ENCODE results near the gene PRSS12. TPM values are rescaled to one million over a fixed set of nuclear protein-coding genes. Genes with fewer than 3 reads are reported as not detected.

The PRSS12 gene
- total RNA-seq, 1 experiment from 2014 or later = 11.3 TPM

DNA sequence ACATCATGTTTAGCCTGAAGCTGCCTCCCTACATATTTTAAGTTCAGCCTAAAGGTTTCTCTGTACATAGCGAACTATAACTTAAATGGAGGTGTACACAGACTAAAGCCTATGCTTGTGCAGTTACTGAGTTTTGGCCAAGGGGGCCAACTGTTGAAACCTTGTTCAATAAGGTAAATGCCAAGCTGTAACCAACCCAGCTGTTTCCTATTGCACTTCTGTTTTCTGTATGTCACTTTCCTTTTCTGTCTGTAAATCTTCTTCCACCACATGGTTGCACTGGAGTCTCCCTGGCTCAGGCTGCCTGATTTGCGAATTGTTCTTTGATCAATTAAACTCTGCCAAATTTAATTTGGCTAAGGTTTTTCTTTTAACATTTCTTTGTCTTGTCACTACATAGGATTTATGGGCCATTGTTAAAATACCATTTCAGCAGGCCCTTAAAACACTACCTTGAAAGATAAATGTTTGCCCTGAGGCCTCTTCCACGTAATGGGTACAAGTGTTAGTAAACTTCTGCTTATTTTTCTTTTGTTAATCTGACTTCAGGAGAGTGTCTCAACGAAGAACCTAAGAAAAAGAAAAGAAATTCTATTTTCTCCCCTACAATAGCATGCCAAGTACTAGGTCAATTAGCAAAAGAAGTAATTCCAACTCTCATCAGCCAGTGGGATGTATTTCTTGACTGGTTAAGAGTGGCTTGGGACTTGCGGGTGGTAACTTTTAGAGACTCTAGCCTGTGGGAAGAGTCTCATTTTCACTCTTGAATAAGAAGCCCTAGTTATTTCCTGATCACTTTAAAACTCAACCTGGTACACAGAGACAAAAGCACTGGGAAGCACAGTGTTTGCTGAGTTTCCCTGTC is 45.7 kb upstream of the PRSS12 start:
- Histone ChIP-seq H3K27me3 (ENCODE audit: insufficient read depth, low read depth) (no peaks in the 10 kb centered on the region), H3K9me2 (ENCODE audit: insufficient read depth) (no peaks in the 10 kb centered on the region), H3K27ac (no peak overlapping the region), H3K36me3 (ENCODE audit: low read depth) (no peaks in the 10 kb centered on the region), H4K20me1 (ENCODE audit: insufficient read depth) (no peaks in the 10 kb centered on the region), H3F3A (ENCODE audit: insufficient read depth, low read depth) (no peaks in the 10 kb centered on the region), H3K9me3 (ENCODE audit: insufficient read depth, low read depth) (no peaks in the 10 kb centered on the region; the same call in 1 of the 2 replicates), H3K4me1 (replicated peaks; ENCODE audit: insufficient read depth) (no peaks in the 10 kb centered on the region), H2AFZ (no peak overlapping the region), H3K4me2 (no peak overlapping the region), H3K79me2 (ENCODE audit: low read depth) (no peaks in the 10 kb centered on the region), H3K4me3 (no peak overlapping the region)
- CTCF ChIA-PET = no interaction called here
- no peak for DNase-seq
- POLR2A ChIA-PET (ENCODE audit: unreplicated experiment) = no interaction called here
- TF ChIP-seq, protein P1, sequence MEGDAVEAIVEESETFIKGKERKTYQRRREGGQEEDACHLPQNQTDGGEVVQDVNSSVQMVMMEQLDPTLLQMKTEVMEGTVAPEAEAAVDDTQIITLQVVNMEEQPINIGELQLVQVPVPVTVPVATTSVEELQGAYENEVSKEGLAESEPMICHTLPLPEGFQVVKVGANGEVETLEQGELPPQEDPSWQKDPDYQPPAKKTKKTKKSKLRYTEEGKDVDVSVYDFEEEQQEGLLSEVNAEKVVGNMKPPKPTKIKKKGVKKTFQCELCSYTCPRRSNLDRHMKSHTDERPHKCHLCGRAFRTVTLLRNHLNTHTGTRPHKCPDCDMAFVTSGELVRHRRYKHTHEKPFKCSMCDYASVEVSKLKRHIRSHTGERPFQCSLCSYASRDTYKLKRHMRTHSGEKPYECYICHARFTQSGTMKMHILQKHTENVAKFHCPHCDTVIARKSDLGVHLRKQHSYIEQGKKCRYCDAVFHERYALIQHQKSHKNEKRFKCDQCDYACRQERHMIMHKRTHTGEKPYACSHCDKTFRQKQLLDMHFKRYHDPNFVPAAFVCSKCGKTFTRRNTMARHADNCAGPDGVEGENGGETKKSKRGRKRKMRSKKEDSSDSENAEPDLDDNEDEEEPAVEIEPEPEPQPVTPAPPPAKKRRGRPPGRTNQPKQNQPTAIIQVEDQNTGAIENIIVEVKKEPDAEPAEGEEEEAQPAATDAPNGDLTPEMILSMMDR (conservative IDR thresholded peaks at IDR 0.05) = no peak
- no peak for TF ChIP-seq EZH2 (IDR thresholded peaks at IDR 0.05; ENCODE audit: low read depth)
- no TSS peak for BruUV-seq (replicated peaks)
- intact Hi-C loops (cut with micrococcal nuclease; ENCODE audit: unreplicated experiment) = no loop called here

DNA sequence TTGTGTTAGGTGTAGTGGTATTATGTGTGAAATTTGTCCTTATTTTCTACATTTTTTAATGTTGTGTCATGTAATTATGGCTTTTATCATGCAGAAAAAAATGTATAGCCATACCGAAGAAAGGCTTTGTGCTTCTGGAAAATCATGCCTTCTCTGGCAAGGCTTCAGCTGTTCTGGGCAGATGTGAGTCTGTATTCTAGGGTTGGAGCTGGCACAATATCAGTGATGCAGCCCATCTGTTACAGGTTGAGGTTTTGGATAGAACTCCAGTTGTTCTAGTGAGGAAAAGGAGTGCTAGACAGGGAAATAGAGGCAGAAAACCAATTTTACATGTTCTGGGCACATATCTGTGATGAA is 44.8 kb upstream of the PRSS12 start:
- no peak overlapping the region for H3K4me3 ChIP-seq
- H3K9me3 ChIP-seq (ENCODE audit: insufficient read depth, low read depth) = no peaks in the 10 kb centered on the region
- no peaks in the 10 kb centered on the region for H3K9me2 ChIP-seq (ENCODE audit: insufficient read depth)
- H3F3A ChIP-seq (ENCODE audit: insufficient read depth, low read depth) = no peaks in the 10 kb centered on the region
- BruUV-seq (replicated peaks) = no TSS peak
- H3K4me2 ChIP-seq = no peak overlapping the region
- H3K36me3 ChIP-seq (ENCODE audit: low read depth) = no peaks in the 10 kb centered on the region
- CTCF ChIA-PET = no interaction called here
- no peaks in the 10 kb centered on the region for H3K27me3 ChIP-seq (ENCODE audit: insufficient read depth, low read depth)
- H3K4me1 ChIP-seq (replicated peaks; ENCODE audit: insufficient read depth) = no peaks in the 10 kb centered on the region
- no peak overlapping the region for H2AFZ ChIP-seq
- POLR2A ChIA-PET (ENCODE audit: unreplicated experiment) = no interaction called here
- intact Hi-C loops (cut with micrococcal nuclease; ENCODE audit: unreplicated experiment) = no loop called here
- no peaks in the 10 kb centered on the region for H3K79me2 ChIP-seq (ENCODE audit: low read depth)
- no peak for TF ChIP-seq EZH2 (IDR thresholded peaks at IDR 0.05; ENCODE audit: low read depth)
- TF ChIP-seq, protein P1 (conservative IDR thresholded peaks at IDR 0.05) = no peak
- H3K27ac ChIP-seq = no peak overlapping the region
- H4K20me1 ChIP-seq (ENCODE audit: insufficient read depth) = no peaks in the 10 kb centered on the region
- no peak for DNase-seq

DNA sequence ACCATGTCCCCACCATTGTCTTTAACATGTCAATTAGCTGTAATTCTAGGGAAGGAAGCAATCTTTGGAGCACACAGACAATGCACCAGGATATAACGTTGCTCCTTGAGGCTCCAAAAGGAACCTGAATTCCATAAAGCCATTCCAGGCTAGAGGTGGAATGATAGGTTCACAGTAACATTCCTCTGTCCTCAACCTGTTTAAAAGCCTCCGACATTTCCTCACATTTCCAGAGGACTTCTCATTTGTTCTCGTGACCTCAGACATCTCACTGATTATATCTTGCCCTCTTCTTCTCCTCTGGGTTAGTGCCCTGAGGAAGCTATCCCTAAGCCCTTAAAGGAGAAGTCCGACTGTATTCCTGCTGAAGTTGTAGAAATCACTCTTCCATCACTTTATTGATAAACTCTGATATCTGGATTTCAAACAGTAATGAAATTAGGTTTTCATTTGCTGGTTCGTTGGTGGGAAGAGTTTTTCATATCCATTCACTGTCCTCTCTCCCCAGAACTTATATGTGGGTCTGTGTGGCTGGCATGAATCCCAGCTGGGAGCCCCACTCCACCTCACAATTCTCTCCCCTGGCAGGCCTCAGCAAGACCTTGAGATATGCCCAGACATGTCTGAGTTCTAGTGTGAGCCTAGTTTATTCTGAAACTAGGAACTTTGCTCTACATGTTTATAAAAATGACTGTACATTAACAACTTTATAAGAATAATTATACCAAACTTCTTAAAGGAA is 44.2 kb upstream of the PRSS12 start:
- intact Hi-C loops (cut with micrococcal nuclease; ENCODE audit: unreplicated experiment) = no loop called here
- no peaks in the 10 kb centered on the region for H3K4me1 ChIP-seq (replicated peaks; ENCODE audit: insufficient read depth)
- no peaks in the 10 kb centered on the region for H3K79me2 ChIP-seq (ENCODE audit: low read depth)
- no peaks in the 10 kb centered on the region for H3K9me2 ChIP-seq (ENCODE audit: insufficient read depth)
- H3K36me3 ChIP-seq (ENCODE audit: low read depth) = no peaks in the 10 kb centered on the region
- no peak overlapping the region for H3K4me2 ChIP-seq
- CTCF ChIA-PET = no interaction called here
- no peaks in the 10 kb centered on the region for H3K27me3 ChIP-seq (ENCODE audit: insufficient read depth, low read depth)
- no peaks in the 10 kb centered on the region for H3F3A ChIP-seq (ENCODE audit: insufficient read depth, low read depth)
- no peak for TF ChIP-seq EZH2 (IDR thresholded peaks at IDR 0.05; ENCODE audit: low read depth)
- no peak overlapping the region for H3K4me3 ChIP-seq
- no peaks in the 10 kb centered on the region for H4K20me1 ChIP-seq (ENCODE audit: insufficient read depth)
- no peak overlapping the region for H2AFZ ChIP-seq
- H3K27ac ChIP-seq = no peak overlapping the region
- no TSS peak for BruUV-seq (replicated peaks)
- no peak for DNase-seq
- no peaks in the 10 kb centered on the region for H3K9me3 ChIP-seq (ENCODE audit: insufficient read depth, low read depth)
- POLR2A ChIA-PET (ENCODE audit: unreplicated experiment) = no interaction called here
